MCF 10A (cell line): ENCODE results near the gene GPAM. TPM values are rescaled to one million over a fixed set of nuclear protein-coding genes. Genes with fewer than 3 reads are reported as not detected.

Experiments used
- Bru-seq: library from RNA; stranded (reverse); fragments of 400-500 nt; gene quantifications from one replicate; lab custom pipeline; 2021; lab: Mats Ljungman, UMichigan
- BruChase-seq, 2 experiments: library from RNA; stranded (reverse); fragments of 400-500 nt; gene quantifications; one replicate each; lab custom pipeline; 2021; lab: Mats Ljungman, UMichigan
- BruUV-seq: library from RNA; stranded (reverse); fragments of 400-500 nt; replicated peaks from 2 replicates; lab custom pipeline; 2021; lab: Mats Ljungman, UMichigan
- CTCF ChIA-PET: fragments of 300-600 bp; sonication (Branson Sonifier 250); formaldehyde crosslinking; extraction: SDS; loops from one replicate; lab custom pipeline; 2021; ENCODE audit warnings: antibody characterized with exemption, inconsistent platforms; lab: Yijun Ruan, JAX
- POLR2A ChIA-PET: fragments of 300-600, 350-650 bp; sonication (Branson Sonifier 250); formaldehyde crosslinking; extraction: SDS; loops from one replicate; lab custom pipeline; 2020; ENCODE audit warnings: antibody characterized with exemption, inconsistent platforms; lab: Yijun Ruan, JAX
- DNase-seq: peaks from one replicate; pipeline ENCODE4 v3.0.0-alpha.2; 2018; ENCODE audit not compliant: unreplicated experiment
- H3K27ac Mint-ChIP-seq: one replicate; pipeline ENCODE4 v1.8.0; 2022; ENCODE audit warnings: mild to moderate bottlenecking, low read depth, mixed read lengths; ENCODE audit not compliant: unreplicated experiment
- H3K27me3 Mint-ChIP-seq: one replicate; pipeline ENCODE4 v1.8.0; 2022; ENCODE audit warnings: mixed read lengths; ENCODE audit not compliant: insufficient read depth, unreplicated experiment
- H3K36me3 Mint-ChIP-seq: one replicate; pipeline ENCODE4 v1.8.0; 2022; ENCODE audit warnings: mild to moderate bottlenecking, moderate library complexity, mixed read lengths; ENCODE audit not compliant: insufficient read depth, unreplicated experiment
- H3K4me1 Mint-ChIP-seq: one replicate; pipeline ENCODE4 v1.8.0; 2022; ENCODE audit warnings: mixed read lengths; ENCODE audit not compliant: insufficient read depth, unreplicated experiment
- H3K4me3 Mint-ChIP-seq: one replicate; pipeline ENCODE4 v1.8.0; 2022; ENCODE audit warnings: mild to moderate bottlenecking, moderate library complexity, mixed read lengths; ENCODE audit not compliant: unreplicated experiment
- H3K9me3 Mint-ChIP-seq: one replicate; pipeline ENCODE4 v1.8.0; 2022; ENCODE audit warnings: mixed read lengths; ENCODE audit not compliant: unreplicated experiment
- intact Hi-C: fragments of 100-400 bp; cut with micrococcal nuclease; formaldehyde crosslinking; loops from 2 replicates; pipeline ENCODE4 v1.14.1; 2022
- long read RNA-seq: library from polyadenylated mRNA; stranded (forward); transcript quantifications from one replicate; pipeline ENCODE4 v2.0.0, GENCODE V29; 2022
- total RNA-seq: library from RNA; stranded (reverse); gene quantifications from 2 replicates; pipeline ENCODE4 v1.2.3, GENCODE V29; 2022
- TF ChIP-seq, protein P1 (sequence below): fragments of 200-600 bp; IDR thresholded peaks from one replicate; pipeline ENCODE4 v1.8.0; 2022; ENCODE audit warnings: antibody characterized with exemption, mild to moderate bottlenecking; ENCODE audit not compliant: unreplicated experiment

GPAM gene, protein sequence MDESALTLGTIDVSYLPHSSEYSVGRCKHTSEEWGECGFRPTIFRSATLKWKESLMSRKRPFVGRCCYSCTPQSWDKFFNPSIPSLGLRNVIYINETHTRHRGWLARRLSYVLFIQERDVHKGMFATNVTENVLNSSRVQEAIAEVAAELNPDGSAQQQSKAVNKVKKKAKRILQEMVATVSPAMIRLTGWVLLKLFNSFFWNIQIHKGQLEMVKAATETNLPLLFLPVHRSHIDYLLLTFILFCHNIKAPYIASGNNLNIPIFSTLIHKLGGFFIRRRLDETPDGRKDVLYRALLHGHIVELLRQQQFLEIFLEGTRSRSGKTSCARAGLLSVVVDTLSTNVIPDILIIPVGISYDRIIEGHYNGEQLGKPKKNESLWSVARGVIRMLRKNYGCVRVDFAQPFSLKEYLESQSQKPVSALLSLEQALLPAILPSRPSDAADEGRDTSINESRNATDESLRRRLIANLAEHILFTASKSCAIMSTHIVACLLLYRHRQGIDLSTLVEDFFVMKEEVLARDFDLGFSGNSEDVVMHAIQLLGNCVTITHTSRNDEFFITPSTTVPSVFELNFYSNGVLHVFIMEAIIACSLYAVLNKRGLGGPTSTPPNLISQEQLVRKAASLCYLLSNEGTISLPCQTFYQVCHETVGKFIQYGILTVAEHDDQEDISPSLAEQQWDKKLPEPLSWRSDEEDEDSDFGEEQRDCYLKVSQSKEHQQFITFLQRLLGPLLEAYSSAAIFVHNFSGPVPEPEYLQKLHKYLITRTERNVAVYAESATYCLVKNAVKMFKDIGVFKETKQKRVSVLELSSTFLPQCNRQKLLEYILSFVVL
- total RNA-seq: 19.8 and 20.4 TPM in 2 replicates
- percentile 79 among the genes with signal in this experiment for Bru-seq, nascent RNA
- percentile 84 among the genes with signal in this experiment for BruChase-seq, experiment 1, labeled RNA remaining after a 6-hour chase
- percentile 80 among the genes with signal in this experiment for BruChase-seq, experiment 2, labeled RNA remaining after a 2-hour chase
- long read RNA-seq, full-length matches to known transcripts: 16 of 36 reads
- long read RNA-seq, partial matches to known transcripts: 2 of 36 reads
- long read RNA-seq, other reads (novel, unspliced or antisense): 18 of 36 reads

- Mint-ChIP-seq H3K4me3 (peak within 1 kb of the TSS; percentile 98), H3K9me3 (peaks cover 11% of the 10 kb centered on the region), H3K27ac (peak within 1 kb of the TSS; percentile 94), H3K4me1 (peaks cover 19% of the 10 kb centered on the region), H3K36me3 (peaks cover 21% of the 10 kb centered on the region), H3K27me3 (no peaks in the 10 kb centered on the region)
- TF ChIP-seq, protein P1, sequence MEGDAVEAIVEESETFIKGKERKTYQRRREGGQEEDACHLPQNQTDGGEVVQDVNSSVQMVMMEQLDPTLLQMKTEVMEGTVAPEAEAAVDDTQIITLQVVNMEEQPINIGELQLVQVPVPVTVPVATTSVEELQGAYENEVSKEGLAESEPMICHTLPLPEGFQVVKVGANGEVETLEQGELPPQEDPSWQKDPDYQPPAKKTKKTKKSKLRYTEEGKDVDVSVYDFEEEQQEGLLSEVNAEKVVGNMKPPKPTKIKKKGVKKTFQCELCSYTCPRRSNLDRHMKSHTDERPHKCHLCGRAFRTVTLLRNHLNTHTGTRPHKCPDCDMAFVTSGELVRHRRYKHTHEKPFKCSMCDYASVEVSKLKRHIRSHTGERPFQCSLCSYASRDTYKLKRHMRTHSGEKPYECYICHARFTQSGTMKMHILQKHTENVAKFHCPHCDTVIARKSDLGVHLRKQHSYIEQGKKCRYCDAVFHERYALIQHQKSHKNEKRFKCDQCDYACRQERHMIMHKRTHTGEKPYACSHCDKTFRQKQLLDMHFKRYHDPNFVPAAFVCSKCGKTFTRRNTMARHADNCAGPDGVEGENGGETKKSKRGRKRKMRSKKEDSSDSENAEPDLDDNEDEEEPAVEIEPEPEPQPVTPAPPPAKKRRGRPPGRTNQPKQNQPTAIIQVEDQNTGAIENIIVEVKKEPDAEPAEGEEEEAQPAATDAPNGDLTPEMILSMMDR: no peak
- BruUV-seq: no TSS peak
- intact Hi-C loops: loop anchor here (1.0 to 5.0 kb wide), 2 partner anchors 44 to 125 kb away; no protein-coding TSS in a partner anchor
- ChIA-PET POLR2A (interaction anchor here (0.6 to 4.1 kb wide), 23 partner anchors 10 to 653 kb away, joined by 3 to 38 read pairs (median 4); partner anchors contain the start of gene ZDHHC6), CTCF (interaction anchor here (0.6 to 5.5 kb wide), 23 partner anchors 10 to 1660 kb away, joined by 3 to 65 read pairs (median 4); partner anchors contain the start of genes VTI1A and ZDHHC6)
- peak; percentile 87 for DNase-seq
Measured at GRCh38 chr10:112183329-112184051, at the start of gene GPAM. Gene GPAM, minus strand, starts transcription at chr10:112183765. Its CDS starts 1,981 bp downstream, at chr10:112181784.

DNA sequence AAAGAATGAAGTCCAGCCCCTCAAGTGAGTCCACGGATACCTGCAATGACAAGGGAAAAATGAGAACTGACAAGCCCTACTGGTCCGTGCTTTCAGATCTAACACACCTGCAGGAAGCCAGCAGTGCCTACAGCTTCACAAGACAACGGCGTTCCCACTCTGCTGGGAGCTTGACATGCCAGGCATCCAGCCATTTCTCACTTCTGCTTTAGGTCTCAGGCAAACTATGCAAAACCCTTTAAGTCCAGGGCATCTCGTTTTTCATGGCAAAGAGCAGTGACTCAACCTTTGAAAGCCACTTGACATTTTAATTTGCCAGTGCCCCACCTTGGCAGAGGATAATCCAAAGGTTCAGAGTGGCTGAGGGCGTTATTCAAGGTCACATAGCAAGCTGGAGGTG, 49.1 kb upstream of the GPAM start:
- CTCF ChIA-PET: interaction anchor here (0.9 kb wide), 1 partner anchor 1157 kb away, joined by 3 read pairs; no protein-coding TSS in a partner anchor
- Mint-ChIP-seq H3K4me3 (no peak overlapping the region), H3K9me3 (no peaks in the 10 kb centered on the region), H3K4me1 (peaks cover 56% of the 10 kb centered on the region), H3K27me3 (no peaks in the 10 kb centered on the region), H3K27ac (no peak overlapping the region), H3K36me3 (no peaks in the 10 kb centered on the region)
- DNase-seq: no peak
- TF ChIP-seq, protein P1: no peak
- POLR2A ChIA-PET: no interaction called here
- intact Hi-C loops: no loop called here
- no TSS peak for BruUV-seq

- Mint-ChIP-seq H3K4me3 (no peak overlapping the region), H3K9me3 (no peaks in the 10 kb centered on the region), H3K36me3 (no peaks in the 10 kb centered on the region), H3K27ac (no peak overlapping the region), H3K27me3 (no peaks in the 10 kb centered on the region), H3K4me1 (peaks cover 65% of the 10 kb centered on the region)
- no peak for DNase-seq
- ChIA-PET POLR2A (no interaction called here), CTCF (no interaction called here)
- intact Hi-C loops: no loop called here
- no TSS peak for BruUV-seq
- TF ChIP-seq, protein P1: no peak
Measured at GRCh38 chr10:112231602-112232400, 48.2 kb upstream of the GPAM start.
